HepG2 (cell line): ENCODE results near the gene VSIG10L. TPM values are rescaled to one million over a fixed set of nuclear protein-coding genes. Genes with fewer than 3 reads are reported as not detected.

Experiments used
- AGO2 ChIP-seq: fragments of 200-400 bp; formaldehyde crosslinking; optimal IDR thresholded peaks from 2 replicates; pipeline ENCODE3; 2017; ENCODE audit warnings: mild to moderate bottlenecking, low read depth, low read length, moderate library complexity
- EEA1 ChIP-seq: sonication (generic); formaldehyde crosslinking; IDR thresholded peaks from 2 replicates; pipeline ENCODE4 v1.5.1; 2020; ENCODE audit warnings: mild to moderate bottlenecking, missing genetic modification reagents, borderline replicate concordance
- GTF3A ChIP-seq: sonication (generic); formaldehyde crosslinking; conservative IDR thresholded peaks from 2 replicates; pipeline ENCODE4 v1.4.0; 2020; ENCODE audit warnings: mild to moderate bottlenecking, missing genetic modification reagents
- ISX ChIP-seq: sonication (generic); formaldehyde crosslinking; conservative IDR thresholded peaks from 2 replicates; pipeline ENCODE4 v1.5.0; 2020; ENCODE audit warnings: missing genetic modification reagents
- MAZ ChIP-seq, 2 experiments: sonication (generic) in 1 of 2; formaldehyde crosslinking in 1 of 2; IDR thresholded peaks; 2 replicates each; pipeline versions ENCODE4 v1.5.0 to v1.6.1; 2012 to 2020; ENCODE audit warnings: low read depth in 2 of 2, mild to moderate bottlenecking in 2 of 2, borderline replicate concordance in 1 of 2, improper control_type of control experiment in 1 of 2, low read length in 1 of 2, missing genetic modification reagents in 1 of 2, moderate library complexity in 1 of 2
- NR1H2 ChIP-seq: sonication (generic); formaldehyde crosslinking; IDR thresholded peaks from 2 replicates; pipeline ENCODE4 v1.8.1; 2022; ENCODE audit warnings: low read depth, missing genetic modification reagents, borderline replicate concordance
- PPARG ChIP-seq: conservative IDR thresholded peaks from 2 replicates; pipeline ENCODE4 v1.6.1; 2016; ENCODE audit warnings: missing biosample characterization, missing genetic modification reagents
- PTBP1 ChIP-seq: fragments of 200-400 bp; formaldehyde crosslinking; IDR thresholded peaks from 2 replicates; pipeline ENCODE4 v1.6.1; 2018; ENCODE audit warnings: low read length, low read depth; ENCODE audit not compliant: poor library complexity, severe bottlenecking
- SKIL ChIP-seq: sonication (generic); formaldehyde crosslinking; IDR thresholded peaks from 2 replicates; pipeline ENCODE4 v1.8.0; 2022; ENCODE audit warnings: missing genetic modification reagents, mild to moderate bottlenecking, moderate library complexity, borderline replicate concordance
- SOX13 ChIP-seq, 3 experiments: fragments of 450-650 bp in 1 of 3; sonication (generic) in 1 of 3; formaldehyde crosslinking in 1 of 3; IDR thresholded peaks in 2 of 3; conservative IDR thresholded peaks in 1 of 3; 2 replicates each; pipeline versions ENCODE4 v1.5.0 to v1.6.1; 2016 to 2020; ENCODE audit warnings: antibody characterized with exemption in 1 of 3, mild to moderate bottlenecking in 1 of 3, missing compliant biosample characterization in 1 of 3, missing genetic modification reagents in 1 of 3, moderate library complexity in 1 of 3
- TFDP2 ChIP-seq: sonication (generic); formaldehyde crosslinking; IDR thresholded peaks from 2 replicates; pipeline ENCODE4 v1.4.0; 2020; ENCODE audit warnings: missing genetic modification reagents
- TRIM24 ChIP-seq: sonication (generic); formaldehyde crosslinking; IDR thresholded peaks from 2 replicates; pipeline ENCODE4 v1.8.0; 2022; ENCODE audit warnings: mild to moderate bottlenecking, missing genetic modification reagents
- ZBTB34 ChIP-seq: sonication (generic); formaldehyde crosslinking; IDR thresholded peaks from 2 replicates; pipeline ENCODE4 v1.8.0; 2022; ENCODE audit warnings: mild to moderate bottlenecking, missing genetic modification reagents
- ZNF343 ChIP-seq: sonication (generic); formaldehyde crosslinking; IDR thresholded peaks from 2 replicates; pipeline ENCODE4 v1.4.0; 2020; ENCODE audit warnings: mild to moderate bottlenecking, missing genetic modification reagents
- ZNF737 ChIP-seq: sonication (generic); formaldehyde crosslinking; IDR thresholded peaks from 2 replicates; pipeline ENCODE4 v1.5.0; 2020; ENCODE audit warnings: missing genetic modification reagents, mild to moderate bottlenecking, borderline replicate concordance
- ZNF784 ChIP-seq: sonication (generic); formaldehyde crosslinking; IDR thresholded peaks from 2 replicates; pipeline ENCODE4 v1.5.1; 2020; ENCODE audit warnings: missing genetic modification reagents, mild to moderate bottlenecking, borderline replicate concordance
- ZNF790 ChIP-seq: sonication (generic); formaldehyde crosslinking; IDR thresholded peaks from 2 replicates; pipeline ENCODE4 v1.8.0; 2022; ENCODE audit warnings: missing genetic modification reagents, mild to moderate bottlenecking, borderline replicate concordance
- ZSCAN21 ChIP-seq: sonication (generic); formaldehyde crosslinking; IDR thresholded peaks from 2 replicates; pipeline ENCODE4 v1.8.0; 2022; ENCODE audit warnings: mild to moderate bottlenecking, missing genetic modification reagents, moderate library complexity, borderline replicate concordance
- polyA plus RNA-seq, 8 experiments: library from polyadenylated mRNA; depleted of rRNA in 3 of 8; stranded (reverse) in 7 of 8; unstranded in 1 of 8; fragments of >200 nt; fragmentation: Illumina TruSeq in 4 of 8; extraction: Trizol in 4 of 8; gene quantifications; 2 replicates each; pipeline versions ENCODE4 v1.2.1 to v1.2.3, GENCODE V29; 2011 to 2016; ENCODE audit warnings: low read depth in 4 of 8, missing spikeins in 1 of 8, mixed read lengths in 1 of 8; ENCODE audit not compliant: insufficient read depth in 1 of 8
- total RNA-seq, 5 experiments: library from RNA; depleted of rRNA; stranded (reverse); fragments of >200 nt; fragmentation: Illumina TruSeq; extraction: Trizol; gene quantifications; 2 replicates each; pipeline ENCODE4 v1.2.3, GENCODE V29; 2016; ENCODE audit warnings: low read depth in 1 of 5

Gene VSIG10L
- total and polyA plus RNA-seq, 2 of the 13 experiments (the other 11 are each of a cell fraction or from before 2014, with no cell fraction given), result 2.7 to 8.5 TPM

GRCh38 chr19:51339687-51340656, 2.0 kb downstream of the VSIG10L start (continued):
- TF ChIP-seq NR1H2 (CRISPR knock-in tag), result no peak
- peak; percentile 76 for TF ChIP-seq AGO2
- peak; percentile 32; the same call in 1 of the 2 replicates for TF ChIP-seq SKIL (CRISPR knock-in tag)
- TF ChIP-seq ZNF784, result no peak
- TF ChIP-seq ZNF343 (CRISPR knock-in tag), result no peak
- no peak for TF ChIP-seq ZNF737 (CRISPR knock-in tag)
- no peak for TF ChIP-seq GTF3A (CRISPR knock-in tag)
- no peak for TF ChIP-seq PTBP1
- TF ChIP-seq SOX13 (IDR thresholded peaks at IDR 0.05), result no peak
- 0 out of 4 replicates have a peak, but pooled peaks of 1 of the 2 experiments have one; percentile 14 for TF ChIP-seq SOX13 (CRISPR knock-in tag; conservative IDR thresholded peaks at IDR 0.05 in 1 of 2, IDR thresholded peaks at IDR 0.05 in 1 of 2)
- TF ChIP-seq MAZ (IDR thresholded peaks at IDR 0.05; ENCODE audit: borderline replicate concordance, low read depth, low read length), result no peak
- TF ChIP-seq MAZ (CRISPR knock-in tag; IDR thresholded peaks at IDR 0.05; ENCODE audit: low read depth), result peak; percentile 33; the same call in 1 of the 2 replicates
- 0 out of 2 replicates have a peak, but pooled peaks have one; percentile 35 for TF ChIP-seq ZSCAN21 (CRISPR knock-in tag)
- TF ChIP-seq PPARG (CRISPR knock-in tag), result no peak
- no peak; the same call in 1 of the 2 replicates for TF ChIP-seq ZNF790 (CRISPR knock-in tag)
- no peak for TF ChIP-seq ZBTB34 (CRISPR knock-in tag)
- TF ChIP-seq ISX (CRISPR knock-in tag), result no peak
- TF ChIP-seq TRIM24 (CRISPR knock-in tag), result no peak
- TF ChIP-seq EEA1 (CRISPR knock-in tag), result no peak
- TF ChIP-seq TFDP2 (CRISPR knock-in tag), result peak; percentile 40; the same call in 1 of the 2 replicates
